ENCODE data around the gene ARGLU1. TPM values are rescaled to one million over a fixed set of nuclear protein-coding genes. Genes with fewer than 3 reads are reported as not detected.

The ARGLU1 gene
- total RNA-seq, 1 donor from 2014 or later, result 467 TPM

DNA sequence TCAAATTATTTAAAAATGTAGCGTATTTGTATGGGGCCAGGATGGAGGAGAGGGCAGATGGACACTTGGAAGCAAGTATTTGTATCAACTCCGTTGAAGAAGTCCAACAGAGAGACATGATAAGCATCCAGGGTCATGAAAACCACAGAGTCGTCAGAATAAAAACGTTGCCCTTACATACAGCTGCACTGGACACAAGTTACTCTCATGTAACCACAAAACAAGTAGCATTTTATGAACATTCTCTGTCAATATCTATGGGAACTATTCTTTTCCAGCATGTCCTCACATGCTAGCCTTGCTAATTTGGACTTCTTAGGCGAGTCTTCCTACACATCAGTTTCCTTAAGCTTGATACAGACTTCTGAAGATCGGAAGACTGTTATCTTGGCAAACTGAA, 67.5 kb downstream of the ARGLU1 start:
- H3K27me3 Mint-ChIP-seq (ENCODE audit: insufficient read depth, low read depth), result peaks cover 2% of the 10 kb centered on the region

DNA sequence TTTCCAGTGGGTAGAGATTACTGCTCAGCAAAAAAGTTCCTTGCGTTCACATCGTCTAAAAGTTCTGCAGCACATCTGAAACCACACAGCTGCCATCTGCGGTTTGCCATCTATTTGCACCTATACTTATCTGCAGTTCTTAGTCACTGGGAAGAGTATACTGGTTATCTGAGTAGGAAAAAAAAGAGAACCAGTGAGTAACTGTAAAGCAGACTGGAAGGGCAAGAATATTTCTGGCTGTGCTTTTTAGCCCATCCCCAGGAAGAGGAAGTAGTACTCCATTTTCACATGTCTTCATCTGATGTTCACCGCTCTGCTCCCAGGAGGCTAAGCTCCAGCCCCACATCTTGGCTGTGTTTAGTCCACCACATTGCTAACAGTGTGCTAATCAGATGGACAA, 68.0 kb downstream of the ARGLU1 start:
- Histone ChIP-seq H3K79me2 (ENCODE audit: low read depth) (peaks cover 100% of the 10 kb centered on the region), H3K27me3 (no peaks in the 10 kb centered on the region), H3K27ac (no peak overlapping the region), H3F3A (ENCODE audit: low read depth) (peaks cover 15% of the 10 kb centered on the region), H3K4me3 (no peak overlapping the region), H3K36me3 (peaks cover 16% of the 10 kb centered on the region), H2AFZ (replicated peaks) (no peak overlapping the region), H3K4me2 (no peak overlapping the region), H3K9ac (no peak overlapping the region), H3K4me1 (peaks cover 19% of the 10 kb centered on the region), H4K20me1 (ENCODE audit: low read depth) (peaks cover 100% of the 10 kb centered on the region), H3K9me3 (ENCODE audit: low read depth) (no peaks in the 10 kb centered on the region)
- Mint-ChIP-seq H3K36me3 (peaks cover 59% of the 10 kb centered on the region), H3K4me3 (no peak overlapping the region), H3K27me3 (ENCODE audit: insufficient read depth, low read depth) (peaks cover 2% of the 10 kb centered on the region), H3K27ac (no peak overlapping the region), H3K9me3 (peaks cover 3% of the 10 kb centered on the region), H3K4me1 (peaks cover 43% of the 10 kb centered on the region)
- DNase-seq (ENCODE audit: low spot score), result no peak
- TF ChIP-seq EZH2phosphoT487 (IDR thresholded peaks at IDR 0.05), result no peak
- TF ChIP-seq EZH2 (IDR thresholded peaks at IDR 0.05), result no peak
- TF ChIP-seq CTCF (IDR thresholded peaks at IDR 0.05), result no peak

More for the DNA sequence above, 67.5 kb downstream of the ARGLU1 start:
- peaks cover 3% of the 10 kb centered on the region for H3K9me3 Mint-ChIP-seq
- Histone ChIP-seq H3F3A (ENCODE audit: low read depth) (peaks cover 12% of the 10 kb centered on the region), H3K27me3 (no peaks in the 10 kb centered on the region), H2AFZ (replicated peaks) (no peak overlapping the region), H3K9me3 (ENCODE audit: low read depth) (no peaks in the 10 kb centered on the region), H3K4me2 (no peak overlapping the region), H3K9ac (no peak overlapping the region), H3K36me3 (peaks cover 10% of the 10 kb centered on the region), H3K4me1 (peaks cover 19% of the 10 kb centered on the region), H3K79me2 (ENCODE audit: low read depth) (peaks cover 100% of the 10 kb centered on the region), H4K20me1 (ENCODE audit: low read depth) (peaks cover 100% of the 10 kb centered on the region), H3K4me3 (no peak overlapping the region), H3K27ac (no peak overlapping the region)
- no peak for DNase-seq (ENCODE audit: low spot score)
- H3K4me1 Mint-ChIP-seq, result peaks cover 43% of the 10 kb centered on the region
- no peak overlapping the region for H3K27ac Mint-ChIP-seq
- H3K4me3 Mint-ChIP-seq, result no peak overlapping the region
- TF ChIP-seq CTCF (IDR thresholded peaks at IDR 0.05) (no peak), EZH2phosphoT487 (IDR thresholded peaks at IDR 0.05) (no peak), EZH2 (IDR thresholded peaks at IDR 0.05) (no peak)
- H3K36me3 Mint-ChIP-seq, result peaks cover 63% of the 10 kb centered on the region

- TF ChIP-seq EZH2phosphoT487 (IDR thresholded peaks at IDR 0.05), result no peak
- TF ChIP-seq EZH2 (IDR thresholded peaks at IDR 0.05), result no peak
- no peak for TF ChIP-seq CTCF (IDR thresholded peaks at IDR 0.05)
- peaks cover 45% of the 10 kb centered on the region for H3K4me1 Mint-ChIP-seq
- H3K36me3 Mint-ChIP-seq, result peaks cover 57% of the 10 kb centered on the region
- peaks cover 2% of the 10 kb centered on the region for H3K27me3 Mint-ChIP-seq (ENCODE audit: insufficient read depth, low read depth)
- no peak overlapping the region for H3K4me3 Mint-ChIP-seq
- DNase-seq (ENCODE audit: low spot score), result no peak
- no peaks in the 10 kb centered on the region for H3K27me3 ChIP-seq
- H3K36me3 ChIP-seq, result peaks cover 24% of the 10 kb centered on the region
- no peak overlapping the region for H2AFZ ChIP-seq (replicated peaks)
- no peaks in the 10 kb centered on the region for H3K9me3 ChIP-seq (ENCODE audit: low read depth)
- H3F3A ChIP-seq (ENCODE audit: low read depth), result peaks cover 23% of the 10 kb centered on the region
- no peak overlapping the region for H3K27ac Mint-ChIP-seq
- no peak overlapping the region for H3K4me3 ChIP-seq
- peaks cover 100% of the 10 kb centered on the region for H4K20me1 ChIP-seq (ENCODE audit: low read depth)
- no peak overlapping the region for H3K27ac ChIP-seq
- H3K9me3 Mint-ChIP-seq, result peaks cover 3% of the 10 kb centered on the region
- no peak overlapping the region for H3K4me2 ChIP-seq
- H3K9ac ChIP-seq, result no peak overlapping the region
- H3K4me1 ChIP-seq, result peaks cover 19% of the 10 kb centered on the region
- peaks cover 100% of the 10 kb centered on the region for H3K79me2 ChIP-seq (ENCODE audit: low read depth)
These were observed 68.8 kb downstream of the ARGLU1 start for GRCh38 chr13:106499113-106499512.

Measured in neural progenitor cell (in vitro differentiated cells).